Measurements from ENCODE around the gene DDHD1.

The DDHD1 gene

DNA sequence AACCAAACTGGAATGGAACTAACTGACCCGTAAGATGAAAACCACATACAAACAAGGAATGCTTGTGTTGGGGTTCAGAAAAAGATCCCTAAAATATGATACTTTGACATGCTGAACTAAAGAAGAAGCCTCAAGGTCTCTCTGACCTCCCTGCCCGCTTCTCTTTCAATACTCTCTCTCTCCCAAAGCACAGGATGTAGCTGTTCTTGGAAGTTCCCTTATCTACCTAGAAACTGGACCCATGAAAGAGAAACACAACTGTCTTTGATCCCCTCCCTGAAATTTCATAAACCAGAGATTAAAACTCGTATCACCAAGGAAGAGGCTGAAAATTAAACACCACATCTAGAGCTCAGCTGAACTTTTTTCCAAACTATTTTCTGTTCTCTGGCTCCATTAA lies 125.6 kb downstream of the DDHD1 start:
- DNase-seq, result no peak

DNA sequence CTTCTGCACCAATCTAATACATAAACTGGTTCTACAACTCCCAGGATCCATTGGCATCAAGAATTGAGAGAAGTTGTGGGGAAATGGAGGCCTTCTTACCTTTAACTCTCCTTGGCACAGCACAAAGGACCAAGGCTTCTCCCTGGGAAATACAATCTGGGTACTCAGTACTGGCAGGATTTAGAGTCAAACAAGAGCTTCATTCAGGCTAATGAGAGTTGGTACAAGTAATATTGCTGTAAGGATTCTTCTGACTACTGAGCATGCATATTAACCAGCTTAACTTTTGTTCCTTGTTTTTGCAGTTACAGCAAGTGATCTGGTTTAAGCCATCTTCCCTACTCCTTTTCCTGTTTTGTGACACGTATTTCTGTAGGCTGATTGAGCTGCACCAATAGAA lies 126.1 kb downstream of the DDHD1 start:
- DNase-seq, result no peak

DNA sequence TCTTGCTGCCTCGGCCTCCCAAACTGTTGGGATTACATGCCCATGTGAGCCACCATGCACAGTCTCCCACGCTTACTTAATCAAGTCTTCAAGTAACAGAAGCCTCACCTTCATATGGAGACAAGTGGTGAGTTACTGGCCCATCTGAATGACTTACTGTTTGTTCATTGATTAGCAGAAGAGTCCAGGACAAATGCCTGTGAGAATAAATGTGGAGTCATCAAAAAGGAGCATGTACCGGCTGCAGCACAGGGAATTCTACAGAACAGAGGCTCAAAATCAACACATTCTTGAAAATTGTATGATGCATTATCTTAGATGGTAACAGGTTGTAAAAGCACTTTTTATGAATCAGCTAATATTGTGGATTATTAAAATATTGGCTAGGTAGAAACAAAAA lies 129.8 kb downstream of the DDHD1 start:
- no peak for DNase-seq

DNA sequence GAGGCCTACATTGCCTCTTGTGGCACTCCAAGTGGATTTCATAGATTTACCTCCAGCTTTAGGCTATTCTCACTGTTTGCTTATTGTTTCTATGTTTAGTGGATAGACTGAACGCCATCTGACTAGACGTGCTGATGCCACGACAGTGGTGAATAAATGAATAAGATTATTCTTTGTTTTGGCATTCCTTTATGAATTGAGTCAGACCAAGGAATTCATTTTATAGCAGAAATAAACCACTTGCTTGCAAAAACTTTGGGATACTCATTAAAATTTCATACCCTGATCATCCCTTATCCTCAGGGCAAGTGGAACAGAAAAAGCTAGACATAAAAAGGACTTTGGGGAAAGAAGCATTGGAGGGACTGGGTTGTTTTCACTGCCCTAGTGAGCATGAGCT lies 130.5 kb downstream of the DDHD1 start:
- no peak for DNase-seq

DNA sequence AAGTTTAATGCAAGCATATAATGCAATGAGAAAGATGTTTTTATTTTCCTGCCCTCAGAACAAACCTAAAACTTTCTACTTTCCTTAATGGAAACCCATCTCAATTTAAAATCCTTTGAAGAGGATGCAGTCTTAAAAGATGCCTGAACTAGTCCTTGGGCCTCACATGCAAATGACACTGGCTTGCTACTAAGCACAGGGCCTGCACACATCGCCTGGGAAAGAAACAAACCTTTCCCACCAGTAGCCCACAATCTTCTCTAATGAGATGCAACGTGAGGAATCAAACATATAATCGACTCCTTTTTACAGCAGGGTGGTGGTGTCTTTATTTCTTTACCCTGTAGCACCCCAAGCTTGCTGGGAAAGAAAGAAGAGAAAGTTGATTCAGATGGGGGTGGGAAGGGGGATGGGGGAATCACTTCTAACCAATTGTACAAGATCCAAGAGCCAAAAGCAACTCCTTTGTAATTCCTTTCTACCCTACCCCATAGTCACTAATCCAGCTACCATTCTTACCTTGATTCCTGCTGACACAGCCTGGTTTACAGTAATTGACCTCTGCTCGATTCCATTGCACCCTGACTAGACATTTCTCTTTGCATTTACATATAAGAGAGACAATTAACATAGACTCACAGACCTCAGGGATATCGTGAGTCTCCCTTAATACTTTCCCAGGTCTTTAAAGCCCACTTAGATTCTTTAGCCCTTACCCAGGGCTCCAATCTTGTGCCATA lies 132.8 kb downstream of the DDHD1 start:
- DNase-seq, result no peak

DNA sequence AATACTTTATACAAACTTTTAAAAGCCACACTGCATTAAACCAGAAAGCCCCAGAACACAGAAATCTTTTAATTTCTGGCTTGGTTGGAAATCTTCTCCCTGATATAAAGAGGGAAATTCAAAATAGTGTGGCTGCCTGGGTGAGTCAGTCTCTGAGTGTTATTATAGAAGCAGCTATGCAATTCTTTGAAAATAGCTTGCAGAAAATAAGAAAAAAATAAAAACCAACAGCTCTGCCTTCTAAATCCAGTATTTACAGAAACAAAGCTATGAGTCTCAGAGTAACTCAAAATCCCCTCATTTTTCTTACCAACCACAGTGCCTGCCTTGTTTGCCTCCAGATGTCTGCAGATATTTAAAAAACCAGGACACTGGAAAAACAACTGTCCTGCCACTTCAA lies 133.7 kb downstream of the DDHD1 start:
- no peak for DNase-seq

DNA sequence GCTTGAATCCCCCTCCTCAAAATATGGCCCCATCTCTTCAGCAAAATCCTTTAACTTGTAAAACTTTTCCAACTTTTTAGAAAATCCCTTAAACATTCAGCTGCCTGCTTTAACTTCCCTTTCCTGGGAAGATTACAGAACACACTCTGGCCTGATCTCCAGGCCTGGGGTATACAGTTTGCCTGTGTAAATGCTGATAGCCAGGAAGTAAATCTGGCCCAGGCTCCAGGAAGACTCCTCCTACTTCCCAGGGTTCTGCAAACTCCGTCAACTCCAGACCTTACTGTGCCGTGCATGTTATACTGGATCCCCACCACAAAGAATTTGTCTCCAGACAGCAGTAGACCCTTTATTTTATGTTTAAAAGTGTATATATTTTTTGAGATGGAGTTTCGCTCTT lies 135.3 kb downstream of the DDHD1 start:
- no peak for DNase-seq

DNA sequence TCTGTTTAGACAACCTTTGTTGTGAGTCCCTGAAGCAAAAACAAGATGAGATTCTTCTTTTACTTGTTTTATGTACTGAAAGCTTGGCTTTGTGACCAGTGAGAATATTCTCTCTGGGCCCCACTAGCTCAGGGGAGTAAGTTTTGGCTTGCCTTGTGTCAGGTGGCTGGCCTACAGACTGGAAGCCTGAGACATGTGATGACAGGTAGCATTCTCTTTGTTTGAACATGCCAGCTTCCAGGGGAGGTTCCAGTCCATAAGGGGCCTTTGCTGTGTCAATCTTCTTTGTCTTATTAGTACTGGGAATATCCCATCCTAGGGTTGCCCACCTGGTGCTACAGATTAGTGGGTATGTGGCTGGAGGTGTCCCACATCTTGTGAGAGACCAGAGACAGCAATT lies 136.2 kb downstream of the DDHD1 start:
- no peak for DNase-seq

DNA sequence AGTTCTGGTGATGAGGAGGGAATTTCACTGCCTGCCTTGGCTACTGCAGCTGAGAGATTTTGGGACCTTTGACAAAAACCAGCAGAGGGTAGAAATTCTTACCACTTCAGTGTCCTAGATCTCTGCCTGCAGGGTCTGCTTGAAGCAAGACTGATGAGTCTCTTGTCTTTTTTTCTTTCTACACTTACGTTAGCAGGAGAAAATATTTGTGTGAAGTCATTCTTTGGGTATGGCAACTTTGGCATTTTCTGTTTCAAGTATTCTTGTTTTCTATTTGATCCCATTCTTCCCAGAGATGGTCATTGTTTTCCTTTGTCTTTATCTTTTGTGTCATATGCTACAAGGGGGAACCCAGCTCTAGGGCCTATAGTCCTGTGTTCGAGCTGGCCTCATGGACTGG lies 136.6 kb downstream of the DDHD1 start:
- no peak for DNase-seq

DNA sequence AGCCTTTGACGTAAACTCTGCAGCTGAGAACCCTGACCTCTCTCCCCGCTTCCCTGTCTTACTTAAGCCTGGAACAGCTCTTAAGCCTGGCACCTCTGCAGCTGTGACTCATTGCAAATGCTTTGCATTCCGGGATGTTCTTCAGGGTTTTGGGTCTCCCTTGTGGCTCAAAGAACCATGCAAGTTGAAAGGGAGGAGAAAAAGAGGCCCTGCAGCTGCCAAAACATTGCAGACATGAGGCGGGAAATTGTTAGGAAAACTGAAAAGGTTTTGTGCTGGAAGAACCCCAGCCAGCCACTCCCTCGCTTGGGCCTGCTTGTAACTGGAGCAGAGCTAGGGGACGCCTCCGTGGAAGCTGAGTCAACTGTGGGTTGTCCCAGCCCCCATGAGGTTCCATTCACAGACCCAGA lies 142.1 kb downstream of the DDHD1 start:
- no peak for DNase-seq

DNA sequence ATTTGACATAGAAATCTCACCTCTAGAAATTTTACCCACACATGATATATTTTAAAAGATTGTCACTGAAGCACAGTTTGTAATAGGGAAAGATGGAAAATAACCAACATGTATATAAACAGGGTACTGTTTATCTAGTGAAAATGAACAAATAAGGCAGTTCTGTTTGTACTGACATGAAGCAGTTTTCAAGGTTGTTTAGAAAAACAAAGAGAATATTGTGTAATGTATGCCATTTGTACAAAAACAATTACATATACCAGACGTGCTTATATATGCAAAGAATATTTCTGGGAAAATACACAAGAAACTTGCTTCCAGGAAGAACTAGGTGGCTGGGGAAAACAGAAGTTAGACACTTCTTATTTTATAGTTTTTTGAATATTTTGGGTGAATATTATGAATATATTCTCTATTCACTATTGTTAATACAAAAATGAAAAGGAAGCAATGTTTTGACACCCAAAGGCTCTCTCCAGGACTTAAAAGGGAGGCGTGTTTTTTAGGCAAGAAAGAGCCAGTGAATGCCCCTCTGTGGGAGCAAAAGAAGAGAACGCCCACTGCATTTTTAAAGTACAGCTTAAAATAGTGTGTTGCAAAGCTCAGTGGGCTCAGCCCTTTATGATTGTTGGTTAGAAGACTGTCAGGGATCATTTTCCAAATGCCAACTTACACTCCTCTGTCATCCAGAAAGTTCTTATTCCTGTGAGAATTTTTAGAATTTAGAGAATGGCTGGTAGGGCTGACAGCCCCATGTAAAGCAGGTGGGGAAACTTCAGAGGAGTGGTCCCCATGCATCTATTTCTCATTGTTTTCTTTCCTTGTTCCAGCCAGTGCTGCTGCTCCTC lies 142.7 kb downstream of the DDHD1 start:
- no peak for DNase-seq

DNA sequence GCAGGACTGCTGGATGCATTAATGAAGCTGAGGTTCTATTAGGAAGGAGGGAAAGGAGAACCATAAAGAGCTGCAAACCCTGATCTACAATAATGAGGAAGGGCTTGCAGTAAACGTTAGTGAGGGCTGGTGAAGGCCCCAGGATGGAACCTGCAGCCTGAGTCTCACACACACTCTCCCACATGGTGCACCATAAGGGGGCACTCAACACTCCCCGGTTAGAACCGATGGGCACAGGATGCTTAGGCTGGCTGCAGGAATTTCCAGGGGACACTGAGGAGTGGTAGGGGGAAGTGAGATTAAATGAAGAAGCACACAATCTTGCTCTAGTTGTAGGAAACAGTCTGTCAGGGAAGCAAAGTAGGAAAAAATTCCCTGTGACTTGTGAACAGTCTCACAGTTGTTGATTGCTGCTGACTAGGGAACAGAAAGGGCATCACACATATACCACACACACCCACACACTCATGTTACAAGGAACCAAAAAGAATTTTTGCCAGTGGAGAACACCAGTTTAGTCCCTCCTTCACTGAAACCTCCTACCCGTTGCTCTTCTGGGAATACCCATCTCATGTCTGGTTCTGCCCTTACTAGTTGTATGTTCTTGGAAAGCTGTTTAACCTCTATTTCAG lies 146.1 kb downstream of the DDHD1 start:
- DNase-seq, result no peak

DNA sequence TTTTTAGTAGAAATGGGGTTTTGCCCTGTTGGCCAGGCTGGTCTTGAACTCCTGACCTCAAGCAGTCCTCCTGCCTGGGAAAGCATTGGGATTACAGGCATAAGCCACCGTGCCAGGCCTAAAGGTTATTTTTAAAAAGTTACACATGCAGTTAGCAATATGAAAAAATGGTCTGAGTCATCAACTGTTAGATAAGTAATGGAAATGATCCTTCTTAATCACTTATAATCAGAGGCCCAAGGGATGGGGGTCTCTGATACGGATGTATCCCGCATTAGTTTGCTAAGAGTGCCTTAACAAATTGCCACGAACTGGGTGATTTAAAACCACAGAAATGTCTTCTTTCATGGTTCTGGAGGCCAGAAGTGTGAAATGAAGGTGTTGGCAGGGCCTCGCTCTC lies 148.1 kb downstream of the DDHD1 start:
- no peak for DNase-seq

DNA sequence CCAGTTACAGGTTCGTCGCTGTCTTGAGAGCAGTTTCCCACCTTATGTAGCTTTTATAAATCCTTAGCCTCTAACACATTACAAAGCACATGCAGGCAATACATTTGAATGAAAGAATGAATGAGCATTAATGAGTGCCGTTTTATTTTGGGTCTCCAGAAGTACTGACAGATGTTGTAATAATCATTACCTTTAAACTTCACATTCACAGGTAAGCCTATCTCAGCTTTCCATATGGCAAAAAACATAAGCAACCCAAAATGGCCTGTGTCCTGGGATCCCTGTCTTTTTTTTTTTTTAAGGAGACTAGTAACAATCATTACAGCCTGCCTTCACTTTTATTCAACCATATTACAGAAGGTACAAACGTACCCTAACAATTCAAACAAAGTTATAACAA lies 149.3 kb downstream of the DDHD1 start:
- DNase-seq, result no peak

DNA sequence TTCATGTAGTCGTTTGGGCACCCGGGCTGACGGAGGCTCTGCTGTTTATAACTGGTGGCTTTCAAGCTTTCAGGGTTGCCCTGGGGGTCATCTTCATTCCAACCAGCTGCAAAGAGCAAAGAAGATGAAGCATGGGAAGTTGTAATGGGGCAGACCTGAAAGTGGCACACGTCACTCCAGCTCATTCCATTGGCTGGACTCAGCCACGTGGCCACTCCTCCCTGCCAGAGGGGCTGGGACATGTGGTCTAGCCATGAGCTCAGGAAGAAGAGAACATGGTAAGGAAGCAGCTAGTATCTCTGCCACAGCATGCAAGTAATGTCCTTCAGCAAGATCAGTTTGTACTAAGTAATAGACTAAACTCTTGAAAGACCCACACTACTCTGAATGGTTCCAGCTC lies 150.5 kb downstream of the DDHD1 start:
- DNase-seq, result no peak

DNA sequence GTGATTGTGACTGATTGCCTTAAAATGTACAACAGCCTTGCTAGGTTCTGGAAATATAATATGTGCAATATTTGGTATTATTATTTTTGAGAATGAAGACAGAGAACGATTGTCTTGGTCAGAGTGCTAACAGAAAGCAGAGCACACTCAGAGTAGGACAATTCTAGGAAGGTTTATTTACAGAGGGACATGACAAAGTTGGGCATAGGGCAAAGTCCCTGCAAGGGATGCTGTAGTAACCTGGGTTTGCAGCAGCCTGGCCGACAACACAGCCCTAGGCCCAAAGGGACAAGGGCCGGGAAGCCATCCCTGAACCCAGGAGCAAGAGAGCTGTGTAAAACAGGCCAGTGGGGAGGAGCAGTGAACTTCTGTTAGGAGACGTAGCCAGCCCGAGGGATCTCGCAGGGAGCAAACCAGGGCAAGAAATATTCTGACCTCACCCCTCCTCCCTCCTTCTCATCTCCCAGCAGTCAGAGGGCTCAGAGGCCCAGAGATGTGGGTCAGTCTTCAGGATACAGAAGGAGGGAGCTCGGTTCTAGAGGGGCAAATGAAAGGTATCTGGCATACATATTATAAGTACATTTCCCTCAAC lies 151.2 kb downstream of the DDHD1 start:
- no peak for DNase-seq

DNA sequence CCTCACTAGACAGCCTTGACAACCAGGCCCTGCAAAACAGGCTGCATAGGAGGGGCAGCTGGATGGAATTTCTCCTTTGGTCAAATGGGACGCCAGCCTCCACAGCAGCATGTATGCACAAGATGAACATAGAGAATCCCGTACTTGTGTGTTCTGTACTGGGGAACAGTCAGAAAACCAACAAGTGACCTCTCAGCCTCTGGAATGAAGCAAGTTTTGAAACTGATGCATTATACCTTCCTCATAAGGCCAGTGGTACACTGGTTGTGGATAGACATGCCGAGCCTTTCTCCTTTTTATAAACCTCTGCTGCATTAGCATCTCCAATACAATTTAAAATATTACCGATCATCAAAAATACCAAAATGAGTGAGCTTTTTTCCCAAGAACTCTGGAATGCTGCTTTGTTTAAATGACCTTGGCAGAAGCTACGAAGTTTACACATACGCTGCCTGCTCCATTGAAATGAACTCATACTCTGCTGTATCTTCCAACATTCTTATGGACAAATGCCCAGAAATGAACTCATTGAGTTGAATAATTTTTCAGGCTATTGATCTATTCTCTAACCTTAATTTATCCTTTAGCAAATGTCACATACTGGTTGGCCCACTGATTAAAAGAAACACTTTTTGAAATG lies 154.6 kb downstream of the DDHD1 start:
- no peak for DNase-seq

DNA sequence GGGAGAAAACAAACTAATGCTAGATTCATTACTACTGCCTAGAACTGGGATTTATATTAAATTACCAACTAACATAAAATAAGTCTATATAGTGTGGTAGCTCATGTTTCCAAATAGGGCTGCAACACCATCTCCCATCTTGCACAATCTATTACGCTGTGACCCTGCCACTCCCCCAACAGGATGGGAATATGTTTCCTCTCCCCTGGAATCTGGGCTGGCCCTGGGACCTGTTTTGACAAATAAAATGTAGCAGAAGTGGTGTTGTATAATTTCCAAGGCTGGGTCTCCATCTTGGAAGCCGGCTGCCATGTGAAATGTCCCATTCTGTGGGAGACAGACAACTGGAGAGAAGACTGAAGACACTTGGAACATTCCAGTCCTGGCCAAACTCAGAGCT lies 156.6 kb downstream of the DDHD1 start:
- DNase-seq, result no peak

DNA sequence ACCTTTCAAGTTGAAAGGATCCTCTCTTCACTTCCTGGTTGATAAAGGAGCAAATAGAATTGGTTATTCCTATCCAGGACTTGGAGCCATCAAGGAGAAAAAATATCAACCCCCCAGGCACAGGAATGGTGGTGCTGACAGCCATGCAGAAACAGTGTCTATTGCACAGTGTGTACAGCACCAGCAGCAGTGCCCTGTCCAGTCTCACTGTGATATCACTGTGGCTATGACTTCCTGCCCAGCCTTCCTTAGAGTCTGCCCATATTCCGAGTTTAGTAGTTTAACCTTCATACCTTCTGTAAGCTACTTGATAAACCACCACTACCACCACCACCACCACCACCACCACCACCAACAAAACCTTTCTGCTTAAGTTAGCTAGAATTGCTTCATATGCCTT lies 157.1 kb downstream of the DDHD1 start:
- no peak for DNase-seq

DNA sequence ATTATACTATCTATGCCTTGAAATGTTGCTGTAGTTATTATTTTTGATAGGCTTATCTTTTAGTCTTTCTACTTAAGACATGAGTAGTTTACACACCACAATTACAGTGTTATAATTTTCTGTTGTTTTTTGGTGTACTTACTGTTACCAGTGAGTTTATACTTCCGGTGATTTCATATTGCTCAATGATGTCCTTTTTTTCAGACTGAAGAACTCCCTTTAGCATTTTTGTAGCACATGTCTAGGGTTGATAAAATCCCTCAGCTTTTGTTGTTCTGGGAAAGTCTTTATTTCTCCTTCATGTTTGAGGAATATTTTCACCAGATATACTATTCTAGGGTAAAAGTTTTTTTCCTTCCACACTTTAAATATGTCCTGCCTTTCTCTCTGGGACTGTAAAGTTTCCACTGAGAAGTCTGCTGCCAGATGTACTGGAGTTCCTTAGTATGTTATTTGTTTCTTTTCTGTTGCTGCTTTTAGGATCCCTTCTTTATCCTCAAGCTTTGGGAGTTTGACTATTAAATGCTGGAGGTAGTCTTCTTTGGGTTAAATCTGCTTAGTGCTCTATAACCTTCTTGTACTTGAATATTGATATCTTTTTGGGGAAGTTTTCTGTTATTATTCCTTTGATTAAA lies 160.8 kb downstream of the DDHD1 start:
- DNase-seq, result no peak

DNA sequence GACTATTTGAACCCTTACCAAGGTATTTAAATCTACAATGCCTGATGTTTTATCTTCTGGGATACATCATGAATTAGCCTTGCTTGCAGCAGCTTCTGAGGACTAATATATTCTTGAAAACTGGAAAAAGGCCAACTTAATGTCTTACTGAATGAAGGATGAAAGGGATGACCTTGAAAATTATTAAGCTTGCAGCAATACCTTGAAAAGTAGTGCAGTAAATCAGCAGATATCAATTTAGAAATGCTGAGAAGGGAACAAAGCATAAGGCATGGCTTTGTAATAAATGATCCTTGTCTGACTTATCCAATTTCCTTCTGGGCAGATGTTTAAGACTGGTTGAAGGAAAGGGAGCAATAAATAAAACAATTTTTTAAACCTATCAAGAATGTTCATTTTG lies 165.0 kb downstream of the DDHD1 start:
- no peak for DNase-seq

DNA sequence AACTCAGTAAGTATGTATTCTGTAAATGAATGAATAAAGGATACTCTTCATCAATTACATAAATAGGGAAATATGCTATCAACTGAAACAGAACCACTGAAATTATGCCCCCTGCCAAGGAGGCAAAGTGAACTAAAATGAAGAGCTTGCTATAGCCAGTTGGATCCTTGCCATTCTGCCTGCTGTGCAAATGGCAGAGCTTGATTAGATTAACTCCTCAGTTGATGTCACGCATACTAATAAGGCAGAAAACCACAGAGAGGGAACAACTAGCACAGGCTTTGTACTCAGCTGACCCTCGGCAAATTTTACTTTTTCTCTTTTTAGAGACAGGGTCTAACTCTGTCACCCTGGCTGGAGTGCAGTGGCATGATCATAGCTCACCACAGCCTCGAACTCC lies 165.6 kb downstream of the DDHD1 start:
- no peak for DNase-seq

DNA sequence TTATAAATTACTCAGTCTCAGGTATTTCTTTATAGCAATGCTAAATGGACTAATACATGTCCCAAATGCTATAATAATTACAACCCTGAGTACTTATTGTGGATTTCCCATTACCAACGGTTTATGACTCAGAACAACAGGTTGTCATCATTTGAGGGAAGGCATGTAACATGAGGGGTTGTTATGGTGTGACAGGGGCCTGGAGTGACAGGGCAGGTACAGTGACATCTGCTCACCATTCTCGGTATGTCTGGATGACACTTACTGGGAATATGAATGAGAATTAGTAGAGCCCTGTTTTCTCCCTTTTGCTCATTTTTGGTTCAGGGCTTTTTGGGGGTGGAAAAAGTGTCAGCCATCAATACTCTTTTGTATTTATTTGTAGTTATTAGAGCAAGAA lies 166.1 kb downstream of the DDHD1 start:
- no peak for DNase-seq
